Middle frontal gyrus (tissue), 1 donor: ENCODE results near the gene MBD2.
"Not testable (repeated sequence)": the region's sequence is repeated elsewhere in the genome, so short reads cannot be mapped to it uniquely, and the experiment has no call there.

ENCODE experiments used
- DNase-seq: peaks from one replicate; pipeline ENCODE4 v3.0.0-alpha.2; 2015; ENCODE audit warnings: low spot score; ENCODE audit errors: extremely low spot score

MBD2 gene

GRCh38 chr18:54224379-54225014 lies at the start of gene MBD2:
Gene MBD2, minus strand, starts transcription at chr18:54224669. Its CDS starts 110 bp downstream, at chr18:54224559.
- peak; percentile 88 for DNase-seq

- DNase-seq, result no peak
Measured at GRCh38 chr18:54269893-54270844, 45.7 kb upstream of the MBD2 start.

GRCh38 chr18:54268751-54269150 lies 44.3 kb upstream of the MBD2 start:
- DNase-seq, result no peak

GRCh38 chr18:54267701-54268100 lies 43.2 kb upstream of the MBD2 start:
- no peak for DNase-seq

GRCh38 chr18:54263904-54264336 lies 39.5 kb upstream of the MBD2 start:
- DNase-seq, result no peak

- no peak for DNase-seq
Measured at GRCh38 chr18:54261894-54262293, 37.4 kb upstream of the MBD2 start.

GRCh38 chr18:54260396-54261072 lies 36.1 kb upstream of the MBD2 start:
- no peak for DNase-seq

GRCh38 chr18:54257818-54258217 lies 33.3 kb upstream of the MBD2 start:
- not testable (repeated sequence) for DNase-seq

GRCh38 chr18:54257015-54257414 lies 32.5 kb upstream of the MBD2 start:
- no peak for DNase-seq

GRCh38 chr18:54255141-54255540 lies 30.7 kb upstream of the MBD2 start:
- DNase-seq, result no peak

GRCh38 chr18:54254265-54254758 lies 29.8 kb upstream of the MBD2 start:
- DNase-seq, result no peak

GRCh38 chr18:54251606-54252390 lies 27.3 kb upstream of the MBD2 start:
- no peak for DNase-seq

- no peak for DNase-seq
Measured at GRCh38 chr18:54250846-54251261, 26.4 kb upstream of the MBD2 start.

GRCh38 chr18:54247511-54248175 lies 23.2 kb upstream of the MBD2 start:
- DNase-seq, result no peak

- no peak for DNase-seq
Measured at GRCh38 chr18:54242327-54242726, 17.9 kb upstream of the MBD2 start.

- DNase-seq, result no peak
Measured at GRCh38 chr18:54241483-54241882, 17.0 kb upstream of the MBD2 start.

- no peak for DNase-seq
Measured at GRCh38 chr18:54240629-54241107, 16.2 kb upstream of the MBD2 start.

- no peak for DNase-seq
Measured at GRCh38 chr18:54239601-54240000, 15.1 kb upstream of the MBD2 start.

GRCh38 chr18:54239091-54239490 lies 14.6 kb upstream of the MBD2 start:
- DNase-seq, result no peak
